ENCODE measurements around the gene CHPF.
A peak's percentile ranks its signal among the peaks of the same experiment; 100 is the strongest.

CHPF gene

GRCh38 chr2:219517954-219518778, 25.4 kb downstream of the CHPF start:
- no peak for DNase-seq (ENCODE audit: low read depth in 1 of 2, low spot score in 1 of 2)
- no peak for TF ChIP-seq JUND (IDR thresholded peaks at IDR 0.05; ENCODE audit: low read depth)
- in situ Hi-C loops (cut with HindIII; ENCODE audit: low pct_unique_long_range_greater_than_20kb, low sequenced_read_pairs) = no loop called here

DNA sequence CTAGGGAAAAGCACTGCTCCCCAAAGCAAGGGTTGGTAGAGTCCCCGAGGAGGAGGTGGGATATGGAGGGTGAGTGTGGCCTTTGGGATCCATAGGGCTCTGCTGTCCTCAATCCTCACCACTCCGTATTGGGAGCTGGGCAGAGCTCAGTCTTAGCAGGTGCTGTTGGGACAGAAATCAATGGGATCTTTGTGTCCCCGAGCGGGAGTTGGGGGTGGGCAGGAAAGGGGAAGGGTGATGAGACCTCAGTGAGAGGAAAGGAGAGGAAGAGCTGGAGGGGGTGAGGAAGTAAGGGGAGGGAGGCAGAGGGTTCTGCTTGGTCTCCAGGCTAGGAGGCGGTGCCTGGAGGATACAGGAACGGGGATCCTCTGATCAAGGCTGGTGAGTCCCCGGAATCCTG, 26.7 kb downstream of the CHPF start:
- DNase-seq (ENCODE audit: low read depth in 1 of 2, low spot score in 1 of 2) = no peak
- in situ Hi-C loops (cut with HindIII; ENCODE audit: low pct_unique_long_range_greater_than_20kb, low sequenced_read_pairs) = no loop called here
- no peak for TF ChIP-seq JUND (IDR thresholded peaks at IDR 0.05; ENCODE audit: low read depth)

DNA sequence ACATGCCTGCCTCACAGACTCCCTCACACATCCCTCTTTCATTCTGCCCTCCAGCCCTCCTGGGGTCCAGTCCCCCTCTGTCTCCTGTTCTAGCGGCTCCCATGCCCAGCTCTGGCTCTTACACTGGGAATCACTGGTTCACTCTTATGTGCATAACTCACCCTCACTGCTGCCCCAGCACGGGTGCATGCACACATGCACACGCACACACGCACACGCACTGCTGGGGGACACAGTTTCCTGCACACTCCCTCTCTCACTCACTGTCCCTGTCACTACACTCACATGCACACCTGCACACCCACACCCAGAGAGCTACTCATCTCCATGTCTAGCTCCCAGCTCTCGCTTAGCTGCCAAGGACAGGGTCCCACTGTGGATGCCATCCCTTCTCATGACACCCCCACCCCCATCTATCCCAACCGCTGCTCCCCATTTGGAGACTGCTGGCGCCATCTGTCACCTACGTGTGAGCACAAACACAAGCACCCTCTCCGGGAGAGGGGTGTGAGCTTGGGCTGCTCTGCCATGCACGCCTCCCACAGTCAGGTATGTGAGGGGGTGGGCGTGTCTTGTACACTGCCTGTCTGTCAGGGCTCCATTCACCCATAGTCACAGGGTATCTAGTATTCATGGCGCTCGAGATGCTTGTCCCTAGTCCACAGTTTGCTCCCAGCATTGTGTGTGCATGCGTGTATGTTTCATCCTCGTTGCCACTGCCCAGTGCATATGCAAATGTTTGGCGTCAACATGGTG, 27.6 kb downstream of the CHPF start:
- no peak for DNase-seq (ENCODE audit: low read depth in 1 of 2, low spot score in 1 of 2)
- in situ Hi-C loops (cut with HindIII; ENCODE audit: low pct_unique_long_range_greater_than_20kb, low sequenced_read_pairs) = no loop called here

DNA sequence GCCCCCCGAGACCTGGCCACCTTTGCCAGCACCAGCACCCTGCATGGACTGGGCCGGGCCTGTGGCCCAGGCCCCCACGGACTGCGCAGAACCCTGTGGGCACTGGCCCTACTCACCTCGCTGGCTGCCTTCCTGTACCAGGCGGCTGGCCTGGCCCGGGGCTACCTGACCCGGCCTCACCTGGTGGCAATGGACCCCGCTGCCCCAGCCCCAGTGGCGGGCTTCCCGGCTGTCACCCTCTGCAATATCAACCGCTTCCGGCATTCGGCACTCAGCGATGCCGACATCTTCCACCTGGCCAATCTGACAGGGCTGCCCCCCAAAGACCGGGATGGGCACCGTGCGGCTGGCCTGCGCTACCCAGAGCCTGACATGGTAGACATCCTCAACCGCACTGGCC, 28.8 kb downstream of the CHPF start:
- no peak for TF ChIP-seq JUND (IDR thresholded peaks at IDR 0.05; ENCODE audit: low read depth)
- in situ Hi-C loops (cut with HindIII; ENCODE audit: low pct_unique_long_range_greater_than_20kb, low sequenced_read_pairs) = no loop called here
- no peak for DNase-seq (ENCODE audit: low read depth in 1 of 2, low spot score in 1 of 2)

More for the DNA sequence above, 27.6 kb downstream of the CHPF start:
- no peak for TF ChIP-seq JUND (IDR thresholded peaks at IDR 0.05; ENCODE audit: low read depth)

DNA sequence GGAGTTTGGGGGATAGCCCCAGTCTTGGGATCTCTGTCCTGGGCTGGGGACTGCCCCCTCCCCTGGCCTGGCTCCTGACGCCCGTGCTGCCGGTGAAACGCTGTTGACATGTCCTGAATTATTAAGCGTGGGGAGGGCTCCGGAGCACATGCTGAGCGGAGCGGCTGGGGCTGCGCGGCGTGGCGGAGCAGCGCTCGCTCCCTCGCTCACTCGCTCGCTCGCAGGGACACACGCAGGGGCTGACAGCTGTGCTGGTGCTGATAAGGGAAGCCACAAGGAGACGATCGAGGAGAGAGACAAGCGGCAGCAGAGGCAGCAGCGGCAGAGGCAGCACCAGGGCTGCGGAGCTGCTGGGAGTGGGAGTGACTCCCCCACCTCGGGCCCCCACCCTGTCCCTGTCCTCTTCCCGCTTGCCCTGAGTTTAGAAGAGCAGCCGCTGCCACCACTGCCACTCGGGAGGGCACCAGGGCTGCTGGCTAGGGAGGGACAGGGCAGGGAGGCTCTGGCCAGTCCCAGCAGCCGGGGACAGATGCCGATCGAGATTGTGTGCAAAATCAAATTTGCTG, 29.3 kb downstream of the CHPF start, which contains the start of gene ASIC4:
TSS of gene ASIC4 (plus strand) at position 287 of the 566 bp plus-strand sequence. CDS start at position 530, 243 bp downstream.
- in situ Hi-C loops (cut with HindIII; ENCODE audit: low pct_unique_long_range_greater_than_20kb, low sequenced_read_pairs) = no loop called here
- no peak for TF ChIP-seq JUND (IDR thresholded peaks at IDR 0.05; ENCODE audit: low read depth)
- DNase-seq (ENCODE audit: low read depth in 1 of 2, low spot score in 1 of 2) = no peak

DNA sequence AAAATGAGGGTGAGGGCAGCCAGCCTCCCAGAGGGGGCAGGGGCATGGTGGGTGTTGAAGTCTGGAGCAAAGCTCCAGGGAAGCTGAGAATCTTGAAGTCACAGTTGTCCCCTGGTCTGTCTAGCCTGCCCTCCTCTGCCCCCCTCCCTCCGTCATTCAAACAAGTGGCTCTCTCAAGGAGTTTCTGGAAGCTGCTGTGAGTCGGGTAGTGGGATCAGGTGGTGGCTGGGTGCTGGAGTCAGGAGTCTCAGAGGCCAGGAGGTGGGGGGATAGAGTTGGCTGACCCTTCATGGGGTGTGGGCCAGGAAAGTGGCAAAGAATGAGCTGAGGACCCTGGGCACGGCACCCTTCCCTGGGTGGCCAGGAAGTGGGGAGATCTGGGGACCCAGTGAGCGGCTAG, 29.8 kb downstream of the CHPF start:
- in situ Hi-C loops (cut with HindIII; ENCODE audit: low pct_unique_long_range_greater_than_20kb, low sequenced_read_pairs) = no loop called here
- no peak for DNase-seq (ENCODE audit: low read depth in 1 of 2, low spot score in 1 of 2)
- no peak for TF ChIP-seq JUND (IDR thresholded peaks at IDR 0.05; ENCODE audit: low read depth)

DNA sequence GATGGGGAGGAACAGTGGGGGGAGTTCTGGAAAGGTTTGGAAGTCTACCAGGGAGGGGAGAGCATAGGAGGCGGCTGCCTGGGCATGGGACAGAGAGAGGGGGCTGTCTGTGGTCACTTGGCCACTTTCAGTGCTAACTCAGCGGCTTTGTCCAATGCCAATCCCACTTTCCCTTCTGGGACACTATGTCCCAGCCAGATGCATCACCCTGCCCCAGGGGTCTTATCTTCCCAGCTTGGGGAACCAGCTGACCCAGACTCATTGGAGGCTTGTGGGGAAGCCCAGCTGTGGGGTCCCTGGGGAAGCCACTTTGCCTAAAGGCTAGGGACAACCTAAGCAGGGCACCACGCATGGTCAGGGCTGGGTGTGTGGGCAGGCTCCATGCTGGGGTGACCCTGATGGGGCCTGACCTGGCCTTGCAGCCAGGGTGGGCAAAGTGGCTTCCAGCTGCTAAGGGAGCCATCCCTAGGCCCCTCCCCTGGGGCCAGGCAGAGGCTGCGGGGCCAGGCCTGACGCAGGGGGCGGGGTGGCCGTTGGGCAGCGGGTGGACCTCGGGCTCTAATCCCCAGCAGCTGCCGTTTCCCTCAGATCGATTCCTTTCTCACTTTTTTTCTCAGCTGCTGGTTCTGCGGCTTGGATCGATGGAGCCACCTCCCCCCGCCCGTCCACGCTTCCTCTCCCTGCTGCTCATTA, 30.9 kb downstream of the CHPF start:
- in situ Hi-C loops (cut with HindIII; ENCODE audit: low pct_unique_long_range_greater_than_20kb, low sequenced_read_pairs) = no loop called here
- no peak for DNase-seq (ENCODE audit: low read depth in 1 of 2, low spot score in 1 of 2)
- TF ChIP-seq JUND (IDR thresholded peaks at IDR 0.05; ENCODE audit: low read depth) = no peak

- TF ChIP-seq JUND (IDR thresholded peaks at IDR 0.05; ENCODE audit: low read depth) = no peak
- in situ Hi-C loops (cut with HindIII; ENCODE audit: low pct_unique_long_range_greater_than_20kb, low sequenced_read_pairs) = no loop called here
- DNase-seq (ENCODE audit: low read depth in 1 of 2, low spot score in 1 of 2) = no peak
Measured at GRCh38 chr2:219511547-219512325, 31.9 kb downstream of the CHPF start.

- DNase-seq (ENCODE audit: low read depth in 1 of 2, low spot score in 1 of 2) = no peak
- in situ Hi-C loops (cut with HindIII; ENCODE audit: low pct_unique_long_range_greater_than_20kb, low sequenced_read_pairs) = no loop called here
- TF ChIP-seq JUND (IDR thresholded peaks at IDR 0.05; ENCODE audit: low read depth) = no peak
Measured at GRCh38 chr2:219510512-219511135, 33.0 kb downstream of the CHPF start.

DNA sequence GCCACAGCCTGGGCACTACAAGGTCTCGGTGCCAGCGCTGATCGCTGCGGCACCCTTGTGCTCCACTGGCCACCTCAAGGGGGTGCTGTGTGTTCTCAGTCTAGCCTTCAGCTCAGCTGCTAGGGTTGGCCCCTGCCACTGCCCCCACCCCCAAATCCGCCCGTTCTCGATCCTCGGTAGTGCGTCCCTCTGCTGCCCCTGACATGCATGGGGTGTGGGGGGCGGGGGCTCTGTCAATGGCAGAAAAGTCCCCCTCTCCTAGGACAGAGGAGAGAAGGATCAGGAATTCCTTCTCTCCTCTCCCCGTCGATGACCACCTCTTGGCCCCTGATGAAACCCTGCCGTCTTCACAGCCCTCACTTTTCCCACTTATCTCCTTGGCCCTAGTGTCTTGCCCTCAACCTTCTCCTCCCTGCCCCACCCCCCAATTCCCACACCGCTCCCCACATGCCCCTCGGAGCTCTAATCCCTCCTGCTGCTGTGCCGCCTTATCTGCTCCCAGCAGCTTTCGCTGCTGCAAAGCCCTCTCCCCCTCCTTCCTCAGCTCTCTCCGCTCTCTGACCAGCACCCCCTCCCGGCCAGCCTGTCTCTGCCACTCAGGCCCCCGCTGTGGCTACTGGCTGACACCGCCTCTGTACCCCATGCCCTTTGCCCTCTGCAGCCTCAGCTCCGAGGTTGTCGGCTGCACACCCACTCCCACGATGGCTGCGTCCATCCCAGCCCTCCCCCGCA, 33.7 kb downstream of the CHPF start:
- DNase-seq (ENCODE audit: low read depth in 1 of 2, low spot score in 1 of 2) = peak; percentile 38 to 50
- TF ChIP-seq JUND (IDR thresholded peaks at IDR 0.05; ENCODE audit: low read depth) = no peak
- in situ Hi-C loops (cut with HindIII; ENCODE audit: low pct_unique_long_range_greater_than_20kb, low sequenced_read_pairs) = no loop called here
